K562 (cell line): ENCODE data around the gene DLX3. TPM values are rescaled to one million over a fixed set of nuclear protein-coding genes. Genes with fewer than 3 reads are reported as not detected.

Source experiments
- ATAC-seq: fragments of 200-7000 bp; cut with Tn5 transposase; 3 replicates; pipeline ENCODE4 v1.9.1; 2020; ENCODE audit warnings: moderate library complexity
- BruUV-seq: library from RNA; stranded (reverse); fragments of 400-500 nt; replicated peaks from 2 replicates; lab custom pipeline; 2021; lab: Mats Ljungman, UMichigan
- CTCF ChIA-PET: fragments of 300-600 bp; formaldehyde crosslinking; extraction: SDS; loops from one replicate; lab custom pipeline; 2021; ENCODE audit warnings: low intra/inter-chr PET ratio; lab: Yijun Ruan, JAX
- POLR2A ChIA-PET: fragments of 300-600, 350-650 bp; sonication (Branson Sonifier 250); formaldehyde crosslinking; extraction: SDS; loops from one replicate; lab custom pipeline; 2021; ENCODE audit warnings: antibody characterized with exemption, inconsistent platforms; lab: Yijun Ruan, JAX
- DNase-seq, 4 experiments: peaks; one replicate each; pipeline versions ENCODE4 v3.0.0 to v3.0.0-alpha.2; 2011 to 2018; ENCODE audit warnings: low spot score in 3 of 4, mixed read lengths in 3 of 4; ENCODE audit errors: extremely low read depth in 1 of 4
- FAIRE-seq: peaks from 2 replicates; lab custom pipeline; 2011; peaks lifted over from hg19 to GRCh38; lab: Jason Lieb, UNC
- H2AFZ ChIP-seq: 2 replicates; pipeline ENCODE4 v1.6.0; 2011; ENCODE audit warnings: low read depth, low read length, control low read depth, inconsistent platforms
- H3K27ac ChIP-seq: fragments of 200-600 bp; 3 replicates; pipeline ENCODE4 v1.8.0; 2011; ENCODE audit warnings: low read depth, mild to moderate bottlenecking, control low read depth, inconsistent platforms, low read length, moderate library complexity, mixed read lengths; ENCODE audit errors: extremely low read depth
- H3K27me3 ChIP-seq, 2 experiments: fragments of 300-600 bp in 1 of 2; 2 replicates in 1 of 2; 3 replicates in 1 of 2; pipeline versions ENCODE4 v1.6.0 to v1.8.0; 2011; ENCODE audit warnings: inconsistent platforms in 2 of 2, low read length in 2 of 2, mild to moderate bottlenecking in 1 of 2, mixed read lengths in 1 of 2, moderate library complexity in 1 of 2; ENCODE audit not compliant: control insufficient read depth in 2 of 2, insufficient read depth in 2 of 2
- H3K36me3 ChIP-seq: fragments of 300-600 bp; 3 replicates; pipeline ENCODE4 v1.8.0; 2011; ENCODE audit warnings: mild to moderate bottlenecking, low read length, inconsistent platforms; ENCODE audit not compliant: control insufficient read depth, insufficient read depth
- H3K4me1 ChIP-seq, 2 experiments: fragments of 200-600 bp in 1 of 2; replicated peaks in 1 of 2; 2 replicates in 1 of 2; 3 replicates in 1 of 2; pipeline versions ENCODE4 v1.5.1 to v1.8.0; 2011; ENCODE audit warnings: inconsistent platforms in 2 of 2, low read length in 2 of 2, mild to moderate bottlenecking in 1 of 2, mixed read lengths in 1 of 2, moderate library complexity in 1 of 2; ENCODE audit not compliant: control insufficient read depth in 2 of 2, insufficient read depth in 2 of 2
- H3K4me2 ChIP-seq: 2 replicates; pipeline ENCODE4 v1.6.1; 2011; ENCODE audit warnings: low read length, control low read depth, inconsistent platforms, mixed read lengths; ENCODE audit not compliant: insufficient read depth
- H3K4me3 ChIP-seq: fragments of 200-600 bp; sonication (generic), shearing (Covaris generic); 2 replicates; pipeline ENCODE4 v1.5.1; 2016; ENCODE audit warnings: control low read depth, inconsistent platforms
- H3K79me2 ChIP-seq: fragments of 200-600 bp; 3 replicates; pipeline ENCODE4 v1.8.0; 2011; ENCODE audit warnings: low read length, inconsistent platforms; ENCODE audit not compliant: control insufficient read depth, insufficient read depth
- H3K9ac ChIP-seq, 2 experiments: 2 replicates each; pipeline versions ENCODE4 v1.6.0 to v1.6.1; 2011; ENCODE audit warnings: low read depth in 2 of 2, low read length in 2 of 2, control low read depth in 1 of 2, inconsistent platforms in 1 of 2, mild to moderate bottlenecking in 1 of 2, mixed read lengths in 1 of 2; ENCODE audit not compliant: insufficient read depth in 1 of 2
- H3K9me1 ChIP-seq: one replicate; pipeline ENCODE4 v1.6.0; 2011; ENCODE audit warnings: inconsistent platforms, mild to moderate bottlenecking, low read length, moderate library complexity; ENCODE audit not compliant: control insufficient read depth, insufficient read depth
- H3K9me3 ChIP-seq: replicated peaks from 2 replicates; pipeline ENCODE4 v1.5.1; 2011; ENCODE audit warnings: low read depth, low read length, inconsistent platforms; ENCODE audit not compliant: control insufficient read depth, insufficient read depth
- H4K20me1 ChIP-seq: replicated peaks from 2 replicates; pipeline ENCODE4 v1.6.1; 2011; ENCODE audit warnings: low read length, inconsistent platforms, mixed read lengths; ENCODE audit not compliant: control insufficient read depth, insufficient read depth
- CCAR2 ChIP-seq: fragments of 200-400 bp; formaldehyde crosslinking; IDR thresholded peaks from 2 replicates; pipeline ENCODE4 v1.6.1; 2017; ENCODE audit warnings: mild to moderate bottlenecking, low read depth, low read length
- DLX4 ChIP-seq: fragments of 250-450 bp; sonication (Bioruptor Pico); IDR thresholded peaks from 2 replicates; pipeline ENCODE4 v1.6.1; 2021; ENCODE audit warnings: mild to moderate bottlenecking
- E2F1 ChIP-seq: sonication (generic); formaldehyde crosslinking; IDR thresholded peaks from 2 replicates; pipeline ENCODE4 v1.8.1; 2023; ENCODE audit warnings: mild to moderate bottlenecking, missing genetic modification reagents, moderate library complexity
- FUS ChIP-seq: fragments of 200-400 bp; formaldehyde crosslinking; optimal IDR thresholded peaks from 2 replicates; pipeline ENCODE3; 2017; ENCODE audit warnings: low read depth, low read length
- GTF2E2 ChIP-seq: fragments of 200-800 bp; sonication (Bioruptor generic); IDR thresholded peaks from 2 replicates; pipeline ENCODE4 v1.6.1; 2016; ENCODE audit warnings: missing genetic modification characterization, missing compliant biosample characterization
- HIVEP1 ChIP-seq: fragments of 250-450 bp; sonication (Bioruptor Pico); IDR thresholded peaks from 2 replicates; pipeline ENCODE4 v1.4.0; 2020; ENCODE audit warnings: mild to moderate bottlenecking
- HOXB6 ChIP-seq: fragments of 250-450 bp; sonication (Bioruptor Pico); IDR thresholded peaks from 2 replicates; pipeline ENCODE4 v1.5.1; 2022; ENCODE audit warnings: mild to moderate bottlenecking, borderline replicate concordance
- ILK ChIP-seq: fragments of 450-650 bp; IDR thresholded peaks from 2 replicates; pipeline ENCODE4 v1.6.1; 2016; ENCODE audit warnings: missing genetic modification characterization, low read depth, mild to moderate bottlenecking, missing compliant biosample characterization, moderate library complexity, borderline replicate concordance
- IRF9 ChIP-seq: fragments of 450-650 bp; IDR thresholded peaks from 2 replicates; pipeline ENCODE4 v1.6.1; 2016; ENCODE audit warnings: missing biosample characterization, missing genetic modification characterization
- KDM1A ChIP-seq, 2 experiments: fragments of 450-650 bp; IDR thresholded peaks; 2 replicates each; pipeline ENCODE4 v1.6.1; 2016; ENCODE audit warnings: mild to moderate bottlenecking in 2 of 2
- RBM17 ChIP-seq: fragments of 200-400 bp; formaldehyde crosslinking; IDR thresholded peaks from 2 replicates; pipeline ENCODE4 v1.6.1; 2017; ENCODE audit warnings: low read depth, mild to moderate bottlenecking, low read length, borderline replicate concordance
- SMAD3 ChIP-seq: fragments of 450-650 bp; formaldehyde crosslinking; conservative IDR thresholded peaks from 2 replicates; pipeline ENCODE4 v1.4.0; 2020; ENCODE audit warnings: mild to moderate bottlenecking
- THAP12 ChIP-seq: fragments of 250-450 bp; sonication (Bioruptor Pico); IDR thresholded peaks from 2 replicates; pipeline ENCODE4 v1.9.0; 2021; ENCODE audit warnings: mild to moderate bottlenecking, inconsistent platforms
- USF2 ChIP-seq: sonication (generic); formaldehyde crosslinking; IDR thresholded peaks from 2 replicates; pipeline ENCODE4 v1.5.0; 2020; ENCODE audit warnings: missing genetic modification reagents
- WGBS: fragments of 100-300 bp; shearing (Covaris generic); methylation state at CpG from one replicate; pipeline ENCODE4 v1.1.6; 2016; ENCODE audit warnings: low coverage, mixed read lengths; ENCODE audit not compliant: insufficient coverage; ENCODE audit errors: missing lambda C conversion rate; 5-methylcytosine and 5-hydroxymethylcytosine counted together
- in situ Hi-C: fragments of 300-500 bp; cut with MboI; formaldehyde crosslinking; loops from 4 replicates; pipeline ENCODE4 v1.15.0; 2018; ENCODE audit warnings: inconsistent platforms, mixed read lengths
- intact Hi-C: fragments of 100-400 bp; cut with micrococcal nuclease; formaldehyde crosslinking; loops from 2 replicates; pipeline ENCODE4 v1.14.2; 2022
- polyA plus RNA-seq, 8 experiments: library from polyadenylated mRNA; depleted of rRNA in 4 of 8; stranded (reverse) in 5 of 8; unstranded in 3 of 8; fragments of >200 nt; fragmentation: Nextera tagmentation in 2 of 8; fragmentation: Illumina TruSeq in 1 of 8; extraction: Ambion mirVana in 2 of 8; extraction: Trizol in 1 of 8; gene quantifications; 2 replicates each; pipeline versions ENCODE4 v1.2.1 to v1.2.3, GENCODE V29; 2011 to 2014; ENCODE audit warnings: inconsistent platforms in 1 of 8, missing spikeins in 1 of 8
- total RNA-seq, 7 experiments: library from RNA; depleted of rRNA in 6 of 7; stranded (reverse); fragments of >200 nt in 6 of 7; fragmentation: Illumina TruSeq in 2 of 7; extraction: Trizol in 2 of 7; gene quantifications; 2 replicates each; pipeline versions ENCODE4 v1.2.1 to v1.2.3, GENCODE V29; 2011 to 2021; ENCODE audit warnings: low replicate concordance in 1 of 7

DLX3 gene
- total and polyA plus RNA-seq, 9 of the 15 experiments (the other 6 are each of a cell fraction or from before 2014, with no cell fraction given) = not detected

GRCh38 chr17:50022463-50023130 is 27.6 kb upstream of the DLX3 start:
- no peak for ATAC-seq
- POLR2A ChIA-PET = no interaction called here
- Histone ChIP-seq H3K4me3 (no peak overlapping the region), H3K79me2 (no peaks in the 10 kb centered on the region), H3K4me1 (peaks cover 0 to 4% of the 10 kb centered on the region in 2 experiments; a peak in 1 of 5 replicates), H3K27me3 (peaks cover 0 to 5% of the 10 kb centered on the region in 2 experiments; a peak in 3 of 5 replicates), H3K9me1 (no peaks in the 10 kb centered on the region), H2AFZ (no peak overlapping the region), H3K4me2 (no peak overlapping the region), H3K9me3 (peaks cover 15% of the 10 kb centered on the region), H4K20me1 (no peaks in the 10 kb centered on the region), H3K9ac (no peak overlapping the region), H3K27ac (no peak overlapping the region), H3K36me3 (no peaks in the 10 kb centered on the region)
- CTCF ChIA-PET = no interaction called here
- DNase-seq = no peak
- no TSS peak for BruUV-seq
- in situ Hi-C loops = no loop called here
- intact Hi-C loops = no loop called here
- no peak for FAIRE-seq
- WGBS = 7% methylated on average over 6 of the region's 6 CpGs
- no peak for TF ChIP-seq USF2
- TF ChIP-seq ILK (tag) = no peak
- no peak for TF ChIP-seq FUS
- no peak for TF ChIP-seq CCAR2
- no peak for TF ChIP-seq E2F1 (CRISPR knock-in tag)
- no peak for TF ChIP-seq DLX4 (CRISPR knock-in tag)
- no peak for TF ChIP-seq KDM1A (IDR thresholded peaks at IDR 0.05)
- TF ChIP-seq GTF2E2 (tag) = no peak
- no peak for TF ChIP-seq IRF9 (tag)
- TF ChIP-seq SMAD3 (CRISPR knock-in tag) = no peak
- no peak for TF ChIP-seq THAP12 (CRISPR knock-in tag)
- TF ChIP-seq HOXB6 = no peak
- no peak for TF ChIP-seq HIVEP1 (CRISPR knock-in tag)
- TF ChIP-seq RBM17 = no peak
